22Rv1 (cell line): ENCODE measurements around the gene SIT1.

Source experiments
- ZFX ChIP-seq: fragments of 450-650 bp; IDR thresholded peaks from 2 replicates; pipeline ENCODE4 v1.6.1; 2017; ENCODE audit warnings: antibody characterized with exemption, borderline replicate concordance
- TF ChIP-seq, protein P1 (sequence below): fragments of 450-650 bp; IDR thresholded peaks from 2 replicates; pipeline ENCODE4 v1.5.1; 2017; ENCODE audit warnings: mild to moderate bottlenecking

DNA sequence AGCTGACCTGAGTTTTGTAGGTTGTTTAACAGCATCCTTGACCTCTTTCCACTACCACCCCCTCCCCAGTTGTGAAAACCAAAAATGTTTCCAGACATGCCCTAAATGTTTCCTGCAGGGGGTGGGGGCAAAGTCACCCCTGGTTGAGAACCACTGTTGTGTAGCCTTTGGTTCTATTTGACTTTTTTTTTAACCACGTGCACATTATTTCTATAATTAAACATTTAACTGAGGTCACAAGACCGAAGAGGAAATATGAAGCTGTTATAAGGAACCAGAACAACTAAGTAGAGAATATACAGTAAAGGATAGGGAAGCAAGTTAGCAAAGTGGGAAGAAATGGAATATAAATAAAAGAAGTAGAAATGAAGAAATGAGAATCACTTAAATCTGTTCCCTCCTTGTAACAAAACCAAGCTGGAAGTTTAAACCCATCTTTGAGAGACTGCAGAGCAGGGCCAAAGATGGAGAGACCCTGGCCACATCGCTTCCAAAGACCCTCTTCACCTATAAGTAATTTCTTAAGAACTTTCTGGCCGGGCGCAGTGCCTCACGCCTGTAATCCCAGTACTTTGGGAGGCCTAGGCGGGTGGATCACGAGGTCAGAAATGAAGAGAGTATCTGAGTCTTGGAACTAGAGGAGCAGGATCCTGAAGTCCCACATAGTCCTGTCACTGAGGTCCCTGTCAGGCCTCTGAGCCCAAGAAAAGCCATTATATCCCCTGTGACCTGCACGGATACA lies 14.4 kb downstream of the SIT1 start:
- TF ChIP-seq, protein P1, sequence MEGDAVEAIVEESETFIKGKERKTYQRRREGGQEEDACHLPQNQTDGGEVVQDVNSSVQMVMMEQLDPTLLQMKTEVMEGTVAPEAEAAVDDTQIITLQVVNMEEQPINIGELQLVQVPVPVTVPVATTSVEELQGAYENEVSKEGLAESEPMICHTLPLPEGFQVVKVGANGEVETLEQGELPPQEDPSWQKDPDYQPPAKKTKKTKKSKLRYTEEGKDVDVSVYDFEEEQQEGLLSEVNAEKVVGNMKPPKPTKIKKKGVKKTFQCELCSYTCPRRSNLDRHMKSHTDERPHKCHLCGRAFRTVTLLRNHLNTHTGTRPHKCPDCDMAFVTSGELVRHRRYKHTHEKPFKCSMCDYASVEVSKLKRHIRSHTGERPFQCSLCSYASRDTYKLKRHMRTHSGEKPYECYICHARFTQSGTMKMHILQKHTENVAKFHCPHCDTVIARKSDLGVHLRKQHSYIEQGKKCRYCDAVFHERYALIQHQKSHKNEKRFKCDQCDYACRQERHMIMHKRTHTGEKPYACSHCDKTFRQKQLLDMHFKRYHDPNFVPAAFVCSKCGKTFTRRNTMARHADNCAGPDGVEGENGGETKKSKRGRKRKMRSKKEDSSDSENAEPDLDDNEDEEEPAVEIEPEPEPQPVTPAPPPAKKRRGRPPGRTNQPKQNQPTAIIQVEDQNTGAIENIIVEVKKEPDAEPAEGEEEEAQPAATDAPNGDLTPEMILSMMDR: no peak
- TF ChIP-seq ZFX: no peak
